ENCODE data around the gene CDK12.
A peak's percentile ranks its signal among the peaks of the same experiment; 100 is the strongest.
"Not testable (repeated sequence)": the region's sequence is repeated elsewhere in the genome, so short reads cannot be mapped to it uniquely, and the experiment has no call there.

The CDK12 gene

GRCh38 chr17:39461113-39461925, at the start of gene CDK12:
CDK12 (plus strand) TSS chr17:39461486; CDS start chr17:39462072, 586 bp downstream.
- DNase-seq: peak; percentile 98

GRCh38 chr17:39416141-39416540, 45.1 kb upstream of the CDK12 start:
- DNase-seq: no peak

- no peak for DNase-seq
Observed at GRCh38 chr17:39429600-39429999, 31.7 kb upstream of the CDK12 start.

- not testable (repeated sequence) for DNase-seq
Observed at GRCh38 chr17:39439868-39440267, 21.4 kb upstream of the CDK12 start.

GRCh38 chr17:39443326-39443725, 18.0 kb upstream of the CDK12 start:
- no peak for DNase-seq

GRCh38 chr17:39447561-39447960, 13.7 kb upstream of the CDK12 start:
- DNase-seq: no peak

- DNase-seq: no peak
Observed at GRCh38 chr17:39450051-39450450, 11.2 kb upstream of the CDK12 start.

GRCh38 chr17:39450847-39451581, 10.3 kb upstream of the CDK12 start, which contains the start of gene MED1:
MED1 (minus strand) TSS chr17:39451263; CDS start chr17:39451062, 201 bp downstream.
- peak; percentile 98 for DNase-seq

GRCh38 chr17:39455919-39456318, 5.4 kb upstream of the CDK12 start:
- no peak for DNase-seq

- DNase-seq: no peak
Observed at GRCh38 chr17:39461926-39462569, 762 bp downstream of the CDK12 start.

- peak; percentile 20 for DNase-seq
Observed at GRCh38 chr17:39462631-39463375, 1.5 kb downstream of the CDK12 start.

- DNase-seq: not testable (repeated sequence)
Observed at GRCh38 chr17:39464639-39465181, 3.4 kb downstream of the CDK12 start.

GRCh38 chr17:39468610-39469009, 7.3 kb downstream of the CDK12 start:
- DNase-seq: not testable (repeated sequence)

GRCh38 chr17:39473310-39473709, 12.0 kb downstream of the CDK12 start:
- DNase-seq: no peak

- DNase-seq: not testable (repeated sequence)
Observed at GRCh38 chr17:39479631-39480030, 18.3 kb downstream of the CDK12 start.

- no peak for DNase-seq
Observed at GRCh38 chr17:39483506-39483905, 22.2 kb downstream of the CDK12 start.

GRCh38 chr17:39484178-39484577, 22.9 kb downstream of the CDK12 start:
- no peak for DNase-seq

GRCh38 chr17:39485555-39485954, 24.3 kb downstream of the CDK12 start:
- no peak for DNase-seq

GRCh38 chr17:39486242-39486641, 25.0 kb downstream of the CDK12 start:
- DNase-seq: no peak

GRCh38 chr17:39487490-39487889, 26.2 kb downstream of the CDK12 start:
- DNase-seq: not testable (repeated sequence)

GRCh38 chr17:39487946-39488345, 26.7 kb downstream of the CDK12 start:
- DNase-seq: no peak

GRCh38 chr17:39496921-39497320, 35.6 kb downstream of the CDK12 start:
- DNase-seq: not testable (repeated sequence)
